GM18526 (cell line): ENCODE data around the gene MYO5A.

ENCODE experiments used
- POLR2A ChIP-seq: IDR thresholded peaks from 3 replicates; pipeline ENCODE4 v1.6.1; 2011; ENCODE audit not compliant: insufficient read length; ENCODE audit errors: extremely low read depth

The MYO5A gene

GRCh38 chr15:52511084-52511483 lies 17.6 kb downstream of the MYO5A start:
- TF ChIP-seq POLR2A: no peak

- no peak for TF ChIP-seq POLR2A
Observed at GRCh38 chr15:52509500-52510245, 19.0 kb downstream of the MYO5A start.

- no peak for TF ChIP-seq POLR2A
Observed at GRCh38 chr15:52506549-52506948, 22.1 kb downstream of the MYO5A start.

GRCh38 chr15:52505151-52505550 lies 23.5 kb downstream of the MYO5A start:
- TF ChIP-seq POLR2A: no peak

- no peak for TF ChIP-seq POLR2A
Observed at GRCh38 chr15:52503788-52504496, 24.7 kb downstream of the MYO5A start.

- TF ChIP-seq POLR2A: no peak
Observed at GRCh38 chr15:52502608-52503007, 26.1 kb downstream of the MYO5A start.

- TF ChIP-seq POLR2A: no peak
Observed at GRCh38 chr15:52499506-52499905, 29.2 kb downstream of the MYO5A start.

- no peak for TF ChIP-seq POLR2A
Observed at GRCh38 chr15:52498706-52499105, 30.0 kb downstream of the MYO5A start.

- TF ChIP-seq POLR2A: no peak
Observed at GRCh38 chr15:52496776-52497470, 31.8 kb downstream of the MYO5A start.

GRCh38 chr15:52496175-52496574 lies 32.5 kb downstream of the MYO5A start:
- no peak for TF ChIP-seq POLR2A

- no peak for TF ChIP-seq POLR2A
Observed at GRCh38 chr15:52495125-52495524, 33.6 kb downstream of the MYO5A start.

- no peak for TF ChIP-seq POLR2A
Observed at GRCh38 chr15:52493968-52494367, 34.7 kb downstream of the MYO5A start.

- TF ChIP-seq POLR2A: no peak
Observed at GRCh38 chr15:52492132-52492531, 36.5 kb downstream of the MYO5A start.

GRCh38 chr15:52491472-52491871 lies 37.2 kb downstream of the MYO5A start:
- TF ChIP-seq POLR2A: no peak

- no peak for TF ChIP-seq POLR2A
Observed at GRCh38 chr15:52488830-52489229, 39.9 kb downstream of the MYO5A start.

- TF ChIP-seq POLR2A: no peak
Observed at GRCh38 chr15:52486003-52486996, 42.4 kb downstream of the MYO5A start.
